Left cardiac atrium (tissue), 4 donors: ENCODE results near the gene TRIM46. TPM values are rescaled to one million over a fixed set of nuclear protein-coding genes. Genes with fewer than 3 reads are reported as not detected.
A peak's percentile ranks its signal among the peaks of the same experiment; 100 is the strongest.

ENCODE experiments used
- ATAC-seq, 2 donors: fragments of 200-7000 bp; cut with Tn5 transposase; one replicate each; pipeline ENCODE4 v1.9.1; 2020; ENCODE audit warnings: mild to moderate bottlenecking in 2 of 2, moderate library complexity in 2 of 2
- DNase-seq: peaks from one replicate; pipeline ENCODE4 v3.0.0-alpha.2; 2020
- intact Hi-C, 2 donors: fragments of 100-400 bp; cut with DNase I; formaldehyde crosslinking; loops; one replicate each; pipeline versions ENCODE4 v1.14.1 to v1.15.1; 2022 to 2023
- long read RNA-seq: library from polyadenylated mRNA; unstranded; transcript quantifications from one replicate; pipeline ENCODE4 v2.0.0, GENCODE V29; 2021
- total RNA-seq, 2 donors: library from RNA; stranded (reverse); fragmentation: NEBNext Ultra II Directional; extraction: Animal tissue kit (Norgen Biotek cat#: 25700); gene quantifications; one replicate each; pipeline ENCODE4 v1.2.1, GENCODE V29; 2021
- donor health status: DM: no; HTN: yes; CAD: no.
- donor health status: DM: no; HTN: yes; CAD: no; lungs with severe emphysema.
- donor health status: DM: yes; HTN: yes; CAD: no.
- donor health status: Dilated cardiomyopathy.

The TRIM46 gene
- under 1 TPM; 0.15 to 0.21 TPM for total RNA-seq
- long read RNA-seq, partial matches to known transcripts = 1 of 1 reads
- long read RNA-seq, other reads (novel, unspliced or antisense) = 0 of 1 reads

- DNase-seq (no peak), ATAC-seq (peak in 1 of 2 donors; percentile 5)
- intact Hi-C loops = no loop called here
These were observed at the start of gene TRIM46 for GRCh38 chr1:155173478-155174323. TRIM46 (plus strand) TSS chr1:155173849; CDS start chr1:155173967, 118 bp downstream.

- intact Hi-C loops = loop anchor here in 1 of 2 donors (5.0 kb wide), 1 partner anchor 32 kb away; no protein-coding TSS in a partner anchor
- no peak for ATAC-seq
- DNase-seq = no peak
These were observed 48.9 kb upstream of the TRIM46 start for GRCh38 chr1:155124503-155125463.

- DNase-seq (no peak), ATAC-seq (no peak)
- intact Hi-C loops = loop anchor here in 1 of 2 donors (5.0 kb wide), 1 partner anchor 33 kb away; no protein-coding TSS in a partner anchor
These were observed 48.1 kb upstream of the TRIM46 start for GRCh38 chr1:155125511-155125945.

GRCh38 chr1:155125946-155126555, 47.6 kb upstream of the TRIM46 start:
- intact Hi-C loops = loop anchor here in 1 of 2 donors (5.0 kb wide), 1 partner anchor 34 kb away; no protein-coding TSS in a partner anchor
- peak; percentile 79 for DNase-seq
- peak; percentile 38 to 45 for ATAC-seq

- intact Hi-C loops = loop anchor here in 1 of 2 donors (5.0 kb wide), 1 partner anchor 34 kb away; no protein-coding TSS in a partner anchor
- peak; percentile 2 to 7 for ATAC-seq
- peak; percentile 46 for DNase-seq
These were observed 47.0 kb upstream of the TRIM46 start for GRCh38 chr1:155126556-155127104.

GRCh38 chr1:155127105-155127966, 46.3 kb upstream of the TRIM46 start, which contains the start of gene EFNA1:
EFNA1 (plus strand) TSS chr1:155127876; CDS start chr1:155127978, 102 bp downstream.
- ATAC-seq = peak; percentile 74 to 75
- intact Hi-C loops = loop anchor here in 1 of 2 donors (5.0 kb wide), 1 partner anchor 35 kb away; no protein-coding TSS in a partner anchor
- peak; percentile 82 for DNase-seq

GRCh38 chr1:155127967-155128754, 45.5 kb upstream of the TRIM46 start:
- DNase-seq (no peak), ATAC-seq (peak in 1 of 2 donors; percentile 10)
- intact Hi-C loops = loop anchor here in 1 of 2 donors (5.0 kb wide), 1 partner anchor 36 kb away; no protein-coding TSS in a partner anchor

GRCh38 chr1:155128755-155129473, 44.7 kb upstream of the TRIM46 start:
- ATAC-seq (peak; percentile 2 to 13), DNase-seq (peak; percentile 48)
- intact Hi-C loops = loop anchor here in 1 of 2 donors (5.0 kb wide), 1 partner anchor 37 kb away; no protein-coding TSS in a partner anchor

GRCh38 chr1:155130272-155131006, 43.2 kb upstream of the TRIM46 start:
- DNase-seq (no peak), ATAC-seq (no peak)
- intact Hi-C loops = no loop called here

- intact Hi-C loops = no loop called here
- peak; percentile 62 for DNase-seq
- no peak for ATAC-seq
These were observed 42.4 kb upstream of the TRIM46 start for GRCh38 chr1:155131285-155131684.

- DNase-seq (no peak), ATAC-seq (no peak)
- intact Hi-C loops = no loop called here
These were observed 41.8 kb upstream of the TRIM46 start for GRCh38 chr1:155131856-155132255.

- DNase-seq (no peak), ATAC-seq (no peak)
- intact Hi-C loops = no loop called here
These were observed 39.8 kb upstream of the TRIM46 start for GRCh38 chr1:155133799-155134281.

GRCh38 chr1:155134322-155134721, 39.3 kb upstream of the TRIM46 start:
- intact Hi-C loops = no loop called here
- no peak for DNase-seq
- no peak for ATAC-seq

GRCh38 chr1:155134880-155135414, 38.7 kb upstream of the TRIM46 start:
- DNase-seq = peak; percentile 95
- intact Hi-C loops = no loop called here

More at GRCh38 chr1:155134880-155135414, 38.7 kb upstream of the TRIM46 start:
- ATAC-seq = peak; percentile 70 to 89
